ELF-1 (cell line): ENCODE measurements around the gene PPP1R15B.

ENCODE experiments used
- DNase-seq: peaks from one replicate; pipeline ENCODE4 v3.0.0-alpha.2; 2016; ENCODE audit warnings: low read depth, low spot score

PPP1R15B gene

GRCh38 chr1:204411451-204412204 lies at the start of gene PPP1R15B:
PPP1R15B (minus strand) TSS chr1:204411817; CDS start chr1:204411411, 406 bp downstream.
- DNase-seq = peak; percentile 100

GRCh38 chr1:204460346-204460745 lies 48.7 kb upstream of the PPP1R15B start:
- DNase-seq = no peak

- DNase-seq = no peak
Observed at GRCh38 chr1:204459706-204460105, 48.1 kb upstream of the PPP1R15B start.

GRCh38 chr1:204457666-204458065 lies 46.0 kb upstream of the PPP1R15B start:
- DNase-seq = no peak

DNA sequence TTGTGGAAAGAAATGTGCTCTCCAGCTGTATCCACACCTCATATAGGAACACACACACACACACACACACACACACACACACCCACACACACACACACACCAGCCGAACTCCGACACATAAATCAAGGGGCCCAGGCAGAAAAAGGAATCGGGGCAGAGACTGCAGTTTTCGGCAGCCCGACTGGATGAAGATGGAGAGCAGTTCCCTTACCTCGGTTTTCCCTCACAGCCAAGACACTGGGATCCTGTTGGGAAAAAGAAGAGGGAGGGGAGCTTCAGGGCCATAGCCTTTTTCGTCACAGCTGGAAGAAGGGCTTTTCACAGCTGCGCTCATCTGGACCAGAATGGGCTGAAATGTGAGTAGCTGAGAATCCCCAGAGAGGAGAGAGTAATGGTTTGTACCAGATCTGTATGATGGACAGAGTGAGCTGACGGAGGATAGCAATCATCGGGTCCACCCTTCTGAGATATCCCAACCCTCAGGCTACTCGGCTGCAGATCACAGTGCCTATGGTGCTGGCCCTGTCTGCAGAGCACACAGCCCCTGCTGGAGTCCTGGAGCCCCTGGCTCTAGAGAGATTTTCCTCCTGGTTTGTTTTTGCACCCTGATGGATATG lies 45.3 kb upstream of the PPP1R15B start:
- DNase-seq = peak; percentile 53

DNA sequence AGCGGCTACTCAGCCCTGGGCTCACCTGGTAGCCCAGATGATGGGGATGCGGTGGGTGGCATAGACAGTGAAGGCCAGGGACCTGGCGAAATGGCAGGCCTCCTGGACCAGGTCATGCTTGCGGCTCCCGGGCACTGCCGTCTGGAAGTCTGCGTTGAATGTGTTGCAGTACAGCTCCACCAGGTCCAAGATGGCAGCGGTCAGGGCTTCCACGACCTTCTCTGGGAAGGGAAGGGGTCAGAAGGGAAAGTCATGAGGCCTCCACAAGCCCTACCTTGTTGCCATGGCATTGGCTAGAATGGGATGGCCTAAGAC lies 44.2 kb upstream of the PPP1R15B start:
- no peak for DNase-seq

GRCh38 chr1:204455063-204455830 lies 43.6 kb upstream of the PPP1R15B start:
- peak; percentile 83 for DNase-seq

DNA sequence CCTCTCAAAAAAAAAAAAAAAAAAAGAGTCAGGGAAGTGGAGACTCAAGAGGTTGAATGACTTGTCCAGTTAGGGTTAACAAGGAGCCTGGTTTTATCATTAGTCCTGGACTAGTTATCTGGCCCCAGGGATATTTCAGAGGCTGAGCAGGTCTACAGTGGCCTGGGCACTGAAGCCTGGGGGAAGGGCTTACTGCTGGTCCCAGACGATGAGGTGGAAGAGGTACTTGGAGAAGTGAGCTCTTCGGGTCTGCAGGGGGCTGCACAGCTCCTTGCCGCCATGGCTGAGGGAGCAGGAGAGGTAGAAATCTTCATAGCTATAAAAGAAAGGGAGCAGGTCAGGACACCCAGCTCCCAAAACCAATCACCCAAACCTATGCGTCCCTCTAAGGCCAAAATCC lies 42.9 kb upstream of the PPP1R15B start:
- DNase-seq = peak; percentile 66

- no peak for DNase-seq
Observed at GRCh38 chr1:204453141-204453772, 41.6 kb upstream of the PPP1R15B start.

- DNase-seq = no peak
Observed at GRCh38 chr1:204451352-204452124, 39.9 kb upstream of the PPP1R15B start.

DNA sequence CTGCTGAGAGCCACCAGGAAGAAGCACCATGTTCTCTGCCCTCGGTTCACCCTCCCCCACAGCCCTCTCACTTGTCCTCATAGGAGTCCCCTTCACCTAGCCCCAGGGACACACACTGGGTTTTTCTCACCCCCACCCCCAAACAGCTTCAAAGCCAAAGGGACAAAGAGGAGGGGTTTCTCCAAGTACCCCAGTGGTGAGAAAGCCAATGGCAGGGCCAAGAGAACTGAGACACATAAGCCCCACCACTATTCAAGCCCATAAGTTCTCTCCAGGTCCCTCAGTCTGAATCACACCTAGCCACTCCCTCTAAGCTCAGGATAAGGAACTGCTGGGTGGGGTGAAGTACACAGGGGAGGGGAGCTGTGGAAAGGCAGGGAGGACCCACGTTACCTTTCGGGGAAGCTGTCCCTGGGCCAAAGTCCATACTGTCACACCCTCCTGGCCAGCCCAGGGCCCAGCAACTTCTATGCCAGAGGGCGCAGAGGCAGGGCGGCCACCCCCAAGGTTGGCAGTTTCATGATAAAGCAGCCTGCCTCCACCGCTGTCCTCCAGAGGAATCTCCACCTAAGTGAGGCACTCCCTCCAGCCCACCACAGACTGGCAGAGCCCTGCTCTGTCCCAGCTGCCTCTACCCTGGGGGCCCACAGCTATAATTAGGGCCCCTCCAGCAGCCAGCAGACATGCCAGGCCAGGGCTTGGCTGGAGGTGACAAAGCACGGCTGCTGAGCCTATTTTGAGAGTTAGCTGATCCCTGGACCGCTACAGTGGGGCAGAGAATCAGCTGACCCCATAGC lies 39.0 kb upstream of the PPP1R15B start:
- DNase-seq = peak; percentile 37

DNA sequence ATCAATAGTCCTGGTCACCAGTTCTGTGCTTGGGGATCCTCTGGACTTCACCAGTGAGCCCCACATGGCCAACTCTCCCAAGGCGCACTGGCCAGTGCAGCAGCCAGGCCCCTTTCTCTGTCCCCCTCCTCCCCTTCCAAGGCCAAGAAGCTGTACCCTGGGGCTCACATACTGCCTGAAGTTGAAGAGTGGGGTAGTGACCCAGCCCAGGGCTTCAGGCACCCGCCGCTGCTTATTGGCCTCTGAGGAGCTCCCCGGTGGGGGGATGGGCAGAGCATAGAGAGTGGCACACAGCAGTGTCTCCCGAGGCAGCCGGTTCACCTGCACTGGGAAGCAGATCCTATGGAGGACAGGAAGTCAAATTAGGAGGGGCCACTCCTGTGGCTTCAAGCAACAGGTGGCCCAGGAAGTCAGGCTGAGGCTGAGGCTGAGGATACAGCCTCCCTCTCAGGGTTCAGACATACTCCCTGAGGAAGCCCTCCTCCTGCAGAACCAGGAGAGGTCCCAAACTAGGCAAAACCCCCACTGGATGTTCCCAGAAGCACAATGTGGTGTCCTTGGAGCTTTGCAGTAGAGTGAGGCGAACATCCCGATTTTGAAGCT lies 38.2 kb upstream of the PPP1R15B start:
- no peak for DNase-seq

DNA sequence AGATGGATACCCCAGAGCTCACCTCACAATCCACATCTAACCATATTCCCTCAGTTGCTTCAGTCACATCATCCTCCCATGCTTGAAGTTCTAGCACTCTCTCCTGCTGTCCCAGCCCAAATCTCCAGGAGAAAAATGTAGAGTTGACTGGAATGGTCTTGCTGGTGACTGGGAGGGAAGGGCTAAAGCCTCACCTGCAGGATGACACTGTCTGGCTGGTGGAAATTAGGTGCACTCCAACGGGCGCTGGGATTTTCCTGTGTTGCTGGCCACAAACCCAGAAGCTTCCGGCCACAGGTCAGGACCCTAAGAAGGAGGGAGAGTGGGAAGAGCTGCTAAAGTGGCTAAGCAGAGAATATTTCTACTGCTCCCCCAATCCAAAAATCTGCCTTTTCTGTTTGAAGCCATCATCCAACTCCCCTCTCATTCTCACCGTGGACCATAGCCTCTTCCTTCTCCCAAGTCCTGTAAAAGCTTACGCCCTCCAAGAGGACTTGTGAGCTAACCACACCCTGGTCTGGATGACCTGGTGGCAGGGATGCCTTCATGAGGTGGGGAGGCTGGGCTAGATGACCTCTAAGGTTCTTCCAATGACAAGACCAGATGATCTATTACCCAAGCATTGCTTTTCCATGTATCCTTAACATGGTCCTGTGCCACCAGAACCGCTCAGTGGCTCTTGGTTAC lies 37.5 kb upstream of the PPP1R15B start:
- DNase-seq = no peak

GRCh38 chr1:204448344-204448964 lies 36.8 kb upstream of the PPP1R15B start:
- DNase-seq = no peak

- DNase-seq = no peak
Observed at GRCh38 chr1:204447736-204448135, 36.1 kb upstream of the PPP1R15B start.

- no peak for DNase-seq
Observed at GRCh38 chr1:204447190-204447589, 35.6 kb upstream of the PPP1R15B start.

DNA sequence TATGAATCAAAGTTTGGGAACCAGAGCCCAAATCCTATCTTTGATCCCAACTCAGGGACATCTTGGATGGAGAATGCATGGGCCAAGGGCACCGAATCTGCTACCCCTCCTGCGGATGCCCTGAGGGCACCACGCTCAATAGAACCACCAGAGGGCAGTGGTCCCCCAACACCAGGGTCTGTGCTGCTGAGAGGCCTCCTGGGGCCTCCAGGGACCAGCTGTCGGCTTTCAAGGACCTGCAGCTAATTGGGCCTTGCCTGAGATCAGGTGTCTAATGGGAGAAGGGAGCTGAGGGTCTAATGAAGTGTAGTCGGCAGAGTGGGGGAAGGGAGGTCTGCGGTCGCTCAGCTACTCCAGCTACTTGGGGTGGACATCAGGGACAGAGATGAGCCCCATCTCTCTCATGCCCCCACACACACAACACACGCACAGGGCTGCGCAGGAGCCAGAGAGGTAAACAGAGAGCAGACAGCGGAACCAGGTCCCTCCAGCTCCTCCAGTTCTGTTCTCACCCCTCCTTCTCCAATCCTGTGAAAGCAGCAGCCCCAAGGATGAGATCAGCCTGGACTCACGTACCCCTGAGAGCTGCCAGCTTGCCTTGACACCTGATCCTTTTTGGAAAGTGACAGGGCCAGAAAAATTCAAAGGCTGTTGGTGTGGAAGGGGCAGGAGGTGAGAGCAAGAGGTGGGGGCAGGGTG lies 34.9 kb upstream of the PPP1R15B start:
- DNase-seq = peak; percentile 89

GRCh38 chr1:204445860-204446412 lies 34.3 kb upstream of the PPP1R15B start:
- peak; percentile 91 for DNase-seq
